Sigmoid colon (tissue), 4 donors: ENCODE measurements around the gene DNTTIP2.

ENCODE experiments used
- EP300 ChIP-seq, 4 donors: sonication (generic); formaldehyde crosslinking; IDR thresholded peaks; one replicate each; pipeline ENCODE4 v1.6.1; 2017; ENCODE audit warnings: antibody characterized with exemption in 4 of 4
- POLR2A ChIP-seq, 2 donors: fragments of 450-650 bp; IDR thresholded peaks; one replicate each; pipeline ENCODE4 v1.6.1; 2016; ENCODE audit warnings: antibody characterized with exemption in 2 of 2, mild to moderate bottlenecking in 2 of 2, moderate library complexity in 2 of 2
- TF ChIP-seq, protein P1 (sequence below), 4 experiments: fragments of 450-650 bp in 3 of 4; fragments of 200-600 bp in 1 of 4; IDR thresholded peaks; one replicate each; pipeline ENCODE4 v1.5.1; 2016 to 2019; ENCODE audit warnings: antibody characterized with exemption in 4 of 4, mild to moderate bottlenecking in 3 of 4, moderate library complexity in 2 of 4

DNA sequence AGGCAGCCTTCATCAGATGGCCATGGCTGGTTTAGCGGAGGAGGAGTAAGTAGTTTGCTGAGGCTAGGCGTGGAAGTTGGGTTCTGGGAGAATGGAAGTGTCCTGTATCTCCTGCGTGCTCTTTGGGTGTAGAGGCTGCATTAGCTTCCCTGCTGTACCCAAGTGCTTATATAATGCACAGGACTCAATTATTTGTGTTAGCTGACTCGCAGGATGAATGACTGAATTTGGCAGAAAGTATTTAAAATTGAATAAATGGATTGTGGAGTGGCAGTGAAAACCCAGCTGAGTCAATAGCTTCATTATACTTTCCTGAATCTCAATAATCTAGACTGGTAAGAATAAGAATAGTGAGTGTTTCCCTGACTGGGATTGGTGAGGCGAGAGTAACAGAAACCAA, 13.8 kb downstream of the DNTTIP2 start:
- TF ChIP-seq, protein P1, sequence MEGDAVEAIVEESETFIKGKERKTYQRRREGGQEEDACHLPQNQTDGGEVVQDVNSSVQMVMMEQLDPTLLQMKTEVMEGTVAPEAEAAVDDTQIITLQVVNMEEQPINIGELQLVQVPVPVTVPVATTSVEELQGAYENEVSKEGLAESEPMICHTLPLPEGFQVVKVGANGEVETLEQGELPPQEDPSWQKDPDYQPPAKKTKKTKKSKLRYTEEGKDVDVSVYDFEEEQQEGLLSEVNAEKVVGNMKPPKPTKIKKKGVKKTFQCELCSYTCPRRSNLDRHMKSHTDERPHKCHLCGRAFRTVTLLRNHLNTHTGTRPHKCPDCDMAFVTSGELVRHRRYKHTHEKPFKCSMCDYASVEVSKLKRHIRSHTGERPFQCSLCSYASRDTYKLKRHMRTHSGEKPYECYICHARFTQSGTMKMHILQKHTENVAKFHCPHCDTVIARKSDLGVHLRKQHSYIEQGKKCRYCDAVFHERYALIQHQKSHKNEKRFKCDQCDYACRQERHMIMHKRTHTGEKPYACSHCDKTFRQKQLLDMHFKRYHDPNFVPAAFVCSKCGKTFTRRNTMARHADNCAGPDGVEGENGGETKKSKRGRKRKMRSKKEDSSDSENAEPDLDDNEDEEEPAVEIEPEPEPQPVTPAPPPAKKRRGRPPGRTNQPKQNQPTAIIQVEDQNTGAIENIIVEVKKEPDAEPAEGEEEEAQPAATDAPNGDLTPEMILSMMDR (IDR thresholded peaks at IDR 0.05), result no peak
- no peak for TF ChIP-seq POLR2A (IDR thresholded peaks at IDR 0.05)
- TF ChIP-seq EP300 (IDR thresholded peaks at IDR 0.05), result no peak
